ENCODE measurements around the gene HNRNPA1.
A peak's percentile ranks its signal among the peaks of the same experiment; 100 is the strongest.

The HNRNPA1 gene

GRCh38 chr12:54300732-54301427, 20.4 kb downstream of the HNRNPA1 start, which contains the start of gene NFE2:
Gene NFE2, minus strand, starts transcription at chr12:54301015. Its CDS starts 5,767 bp downstream, at chr12:54295248.
- Histone ChIP-seq H3K36me3 (no peaks in the 10 kb centered on the region), H3K9me3 (no peaks in the 10 kb centered on the region), H3K4me3 (ENCODE audit: low read depth, low read length) (peak within 1 kb of the TSS; percentile 36), H3K27me3 (no peaks in the 10 kb centered on the region), H3K4me1 (peaks cover 11% of the 10 kb centered on the region)
- DNase-seq = peak; percentile 71
- no peak for TF ChIP-seq CTCF (IDR thresholded peaks at IDR 0.05; ENCODE audit: low read depth, low read length)

GRCh38 chr12:54301428-54302048, 21.0 kb downstream of the HNRNPA1 start:
- peaks cover 10% of the 10 kb centered on the region; the same call in 1 of the 2 replicates for H3K4me1 ChIP-seq
- no peaks in the 10 kb centered on the region for H3K27me3 ChIP-seq
- no peaks in the 10 kb centered on the region for H3K9me3 ChIP-seq
- no peaks in the 10 kb centered on the region for H3K36me3 ChIP-seq
- H3K4me3 ChIP-seq (ENCODE audit: low read depth, low read length) = no peak overlapping the region
- TF ChIP-seq CTCF (IDR thresholded peaks at IDR 0.05; ENCODE audit: low read depth, low read length) = no peak
- no peak for DNase-seq

- no peak for DNase-seq
- no peaks in the 10 kb centered on the region for H3K36me3 ChIP-seq
- no peak overlapping the region for H3K4me3 ChIP-seq (ENCODE audit: low read depth, low read length)
- TF ChIP-seq CTCF (IDR thresholded peaks at IDR 0.05; ENCODE audit: low read depth, low read length) = no peak
- no peaks in the 10 kb centered on the region for H3K9me3 ChIP-seq
- H3K27me3 ChIP-seq = no peaks in the 10 kb centered on the region
- H3K4me1 ChIP-seq = peaks cover 17% of the 10 kb centered on the region
These were observed 23.1 kb downstream of the HNRNPA1 start for GRCh38 chr12:54303640-54304039.

GRCh38 chr12:54304187-54304810, 23.8 kb downstream of the HNRNPA1 start:
- Histone ChIP-seq H3K9me3 (no peaks in the 10 kb centered on the region), H3K4me3 (ENCODE audit: low read depth, low read length) (peak overlapping the region; percentile 10; the same call in 1 of the 2 replicates), H3K4me1 (peaks cover 17% of the 10 kb centered on the region), H3K27me3 (no peaks in the 10 kb centered on the region), H3K36me3 (no peaks in the 10 kb centered on the region)
- no peak for TF ChIP-seq CTCF (IDR thresholded peaks at IDR 0.05; ENCODE audit: low read depth, low read length)
- DNase-seq = peak; percentile 66

- H3K4me3 ChIP-seq (ENCODE audit: low read depth, low read length) = no peak overlapping the region
- DNase-seq = peak; percentile 91
- H3K4me1 ChIP-seq = peaks cover 14% of the 10 kb centered on the region
- H3K36me3 ChIP-seq = no peaks in the 10 kb centered on the region
- no peaks in the 10 kb centered on the region for H3K27me3 ChIP-seq
- no peak for TF ChIP-seq CTCF (IDR thresholded peaks at IDR 0.05; ENCODE audit: low read depth, low read length)
- H3K9me3 ChIP-seq = no peaks in the 10 kb centered on the region
These were observed 26.6 kb downstream of the HNRNPA1 start for GRCh38 chr12:54306925-54307741.

Measured in BE2C (cell line).